SJSA1 (cell line): ENCODE data around the gene HAGH. TPM values are rescaled to one million over a fixed set of nuclear protein-coding genes. Genes with fewer than 3 reads are reported as not detected.

ENCODE experiments used
- DNase-seq, 2 experiments: peaks; one replicate each; pipeline ENCODE4 v3.0.0-alpha.2; 2015 to 2020; ENCODE audit warnings: low spot score in 2 of 2, low read depth in 1 of 2
- H3K27ac ChIP-seq: fragments of 250-450 bp; sonication (Bioruptor Pico); 2 replicates; pipeline ENCODE4 v1.5.1; 2020; ENCODE audit warnings: mild to moderate bottlenecking, moderate library complexity
- H3K27me3 ChIP-seq: fragments of 250-450 bp; sonication (Bioruptor Pico); replicated peaks from 2 replicates; pipeline ENCODE4 v1.5.1; 2020; ENCODE audit warnings: mild to moderate bottlenecking, moderate library complexity
- H3K36me3 ChIP-seq: fragments of 250-450 bp; sonication (Bioruptor Pico); 2 replicates; pipeline ENCODE4 v1.5.1; 2020; ENCODE audit warnings: mild to moderate bottlenecking
- H3K4me1 ChIP-seq: fragments of 250-450 bp; sonication (Bioruptor Pico); replicated peaks from 2 replicates; pipeline ENCODE4 v1.6.1; 2021; ENCODE audit warnings: mild to moderate bottlenecking
- H3K4me3 ChIP-seq: fragments of 250-450 bp; sonication (Bioruptor Pico); 2 replicates; pipeline ENCODE4 v1.5.1; 2020; ENCODE audit warnings: mild to moderate bottlenecking
- H3K9me3 ChIP-seq: fragments of 250-450 bp; sonication (Bioruptor Pico); replicated peaks from 2 replicates; pipeline ENCODE4 v1.5.1; 2020; ENCODE audit warnings: mild to moderate bottlenecking
- total RNA-seq: library from RNA; depleted of rRNA; stranded (reverse); fragments of >200 nt; shearing (Covaris generic); gene quantifications from 2 replicates; pipeline ENCODE4 v1.2.3, GENCODE V29; 2014

The HAGH gene
- total RNA-seq, 1 experiment from 2014 or later = 65.3 TPM

- Histone ChIP-seq H3K4me3 (no peak overlapping the region), H3K36me3 (no peaks in the 10 kb centered on the region), H3K27ac (no peak overlapping the region), H3K9me3 (no peaks in the 10 kb centered on the region), H3K4me1 (no peaks in the 10 kb centered on the region), H3K27me3 (peaks cover 86% of the 10 kb centered on the region)
- no peak for DNase-seq
Measured at GRCh38 chr16:1857433-1858097, 30.9 kb upstream of the HAGH start.

GRCh38 chr16:1851793-1852192, 25.2 kb upstream of the HAGH start:
- no peaks in the 10 kb centered on the region for H3K9me3 ChIP-seq
- H3K4me1 ChIP-seq = no peaks in the 10 kb centered on the region
- no peak for DNase-seq
- no peaks in the 10 kb centered on the region for H3K36me3 ChIP-seq
- no peak overlapping the region for H3K4me3 ChIP-seq
- H3K27me3 ChIP-seq = peaks cover 65% of the 10 kb centered on the region
- no peak overlapping the region for H3K27ac ChIP-seq

GRCh38 chr16:1850981-1851380, 24.4 kb upstream of the HAGH start:
- DNase-seq = no peak
- H3K36me3 ChIP-seq = no peaks in the 10 kb centered on the region
- H3K4me1 ChIP-seq = no peaks in the 10 kb centered on the region
- peaks cover 66% of the 10 kb centered on the region for H3K27me3 ChIP-seq
- no peak overlapping the region for H3K4me3 ChIP-seq
- H3K27ac ChIP-seq = no peak overlapping the region
- H3K9me3 ChIP-seq = no peaks in the 10 kb centered on the region

- peaks cover 40% of the 10 kb centered on the region for H3K27me3 ChIP-seq
- no peaks in the 10 kb centered on the region for H3K36me3 ChIP-seq
- no peaks in the 10 kb centered on the region for H3K9me3 ChIP-seq
- no peaks in the 10 kb centered on the region for H3K4me1 ChIP-seq
- no peak overlapping the region for H3K27ac ChIP-seq
- DNase-seq = no peak
- H3K4me3 ChIP-seq = no peak overlapping the region
Measured at GRCh38 chr16:1846416-1846815, 19.8 kb upstream of the HAGH start.

- Histone ChIP-seq H3K27ac (no peak overlapping the region), H3K4me1 (no peaks in the 10 kb centered on the region), H3K4me3 (no peak overlapping the region), H3K36me3 (no peaks in the 10 kb centered on the region), H3K27me3 (peaks cover 36% of the 10 kb centered on the region), H3K9me3 (no peaks in the 10 kb centered on the region)
- peak in 1 of 2 experiments; percentile 16 for DNase-seq
Measured at GRCh38 chr16:1845985-1846384, 19.4 kb upstream of the HAGH start.

GRCh38 chr16:1839554-1839953, 12.9 kb upstream of the HAGH start:
- H3K36me3 ChIP-seq = no peaks in the 10 kb centered on the region
- peak in 1 of 2 experiments; percentile 28 for DNase-seq
- no peaks in the 10 kb centered on the region for H3K4me1 ChIP-seq
- H3K27me3 ChIP-seq = peaks cover 3% of the 10 kb centered on the region
- no peak overlapping the region for H3K27ac ChIP-seq
- no peaks in the 10 kb centered on the region for H3K9me3 ChIP-seq
- no peak overlapping the region for H3K4me3 ChIP-seq

- Histone ChIP-seq H3K27me3 (no peaks in the 10 kb centered on the region), H3K4me1 (no peaks in the 10 kb centered on the region), H3K36me3 (peaks cover 16% of the 10 kb centered on the region), H3K9me3 (no peaks in the 10 kb centered on the region), H3K27ac (no peak overlapping the region), H3K4me3 (no peak overlapping the region)
- no peak for DNase-seq
Measured at GRCh38 chr16:1834096-1834495, 7.5 kb upstream of the HAGH start.

GRCh38 chr16:1832838-1833454, 6.3 kb upstream of the HAGH start:
- H3K27ac ChIP-seq = no peak overlapping the region
- H3K4me1 ChIP-seq = peaks cover 5% of the 10 kb centered on the region; the same call in 1 of the 2 replicates
- H3K27me3 ChIP-seq = no peaks in the 10 kb centered on the region
- no peaks in the 10 kb centered on the region for H3K9me3 ChIP-seq
- H3K36me3 ChIP-seq = peaks cover 22% of the 10 kb centered on the region
- no peak for DNase-seq
- no peak overlapping the region for H3K4me3 ChIP-seq

GRCh38 chr16:1831186-1832075, 4.8 kb upstream of the HAGH start:
- Histone ChIP-seq H3K27ac (no peak overlapping the region), H3K9me3 (no peaks in the 10 kb centered on the region), H3K4me1 (peaks cover 14% of the 10 kb centered on the region; the same call in 1 of the 2 replicates), H3K27me3 (no peaks in the 10 kb centered on the region), H3K4me3 (no peak overlapping the region), H3K36me3 (peaks cover 22% of the 10 kb centered on the region)
- no peak for DNase-seq

- H3K9me3 ChIP-seq = no peaks in the 10 kb centered on the region
Measured at GRCh38 chr16:1830213-1830612, 3.6 kb upstream of the HAGH start.

GRCh38 chr16:1828645-1829410, 2.2 kb upstream of the HAGH start:
- DNase-seq = no peak
- no peaks in the 10 kb centered on the region for H3K9me3 ChIP-seq
- peaks cover 22% of the 10 kb centered on the region for H3K36me3 ChIP-seq
- no peak overlapping the region for H3K27ac ChIP-seq
- no peaks in the 10 kb centered on the region for H3K27me3 ChIP-seq
- no peak overlapping the region for H3K4me3 ChIP-seq
- peaks cover 24% of the 10 kb centered on the region for H3K4me1 ChIP-seq

More at GRCh38 chr16:1830213-1830612, 3.6 kb upstream of the HAGH start:
- Histone ChIP-seq H3K36me3 (peaks cover 22% of the 10 kb centered on the region), H3K4me1 (peaks cover 24% of the 10 kb centered on the region), H3K27ac (no peak overlapping the region), H3K27me3 (no peaks in the 10 kb centered on the region), H3K4me3 (no peak overlapping the region)
- no peak for DNase-seq

GRCh38 chr16:1825864-1826690, 548 bp downstream of the HAGH start:
- no peak for DNase-seq
- Histone ChIP-seq H3K4me1 (peaks cover 24% of the 10 kb centered on the region), H3K9me3 (no peaks in the 10 kb centered on the region)

More at GRCh38 chr16:1825864-1826690, 548 bp downstream of the HAGH start:
- H3K27me3 ChIP-seq = no peaks in the 10 kb centered on the region
- H3K27ac ChIP-seq = no peak overlapping the region
- H3K4me3 ChIP-seq = peak overlapping the region; percentile 86
- H3K36me3 ChIP-seq = peaks cover 22% of the 10 kb centered on the region
